GM12865 (cell line): ENCODE results near the gene RAB32.
"Not testable (repeated sequence)": the region's sequence is repeated elsewhere in the genome, so short reads cannot be mapped to it uniquely, and the experiment has no call there.

ENCODE experiments used
- DNase-seq: peaks from one replicate; pipeline ENCODE4 v3.0.0; 2010; ENCODE audit warnings: low read depth
- H3K4me3 ChIP-seq: 2 replicates; pipeline ENCODE4 v1.5.1; 2011; ENCODE audit warnings: mild to moderate bottlenecking, low read depth, low read length, control low read depth
- CTCF ChIP-seq: IDR thresholded peaks from 2 replicates; pipeline ENCODE4 v1.5.1; 2011; ENCODE audit warnings: low read length, control low read depth, low read depth, inconsistent platforms; ENCODE audit not compliant: insufficient read depth; ENCODE audit errors: missing control alignments

The RAB32 gene

GRCh38 chr6:146550911-146551310 is 7.3 kb downstream of the RAB32 start:
- no peak for TF ChIP-seq CTCF
- no peak for DNase-seq
- H3K4me3 ChIP-seq, result no peak overlapping the region

- H3K4me3 ChIP-seq, result no peak overlapping the region
- no peak for DNase-seq
- TF ChIP-seq CTCF, result no peak
Measured at GRCh38 chr6:146551545-146551944, 7.9 kb downstream of the RAB32 start.

- no peak for DNase-seq
- no peak overlapping the region for H3K4me3 ChIP-seq
- TF ChIP-seq CTCF, result no peak
Measured at GRCh38 chr6:146553377-146554135, 9.9 kb downstream of the RAB32 start.

- DNase-seq, result no peak
- H3K4me3 ChIP-seq, result no peak overlapping the region
- TF ChIP-seq CTCF, result no peak
Measured at GRCh38 chr6:146560607-146561006, 17.0 kb downstream of the RAB32 start.

- H3K4me3 ChIP-seq, DNase-seq: not testable (repeated sequence)
Measured at GRCh38 chr6:146566661-146567060, 23.0 kb downstream of the RAB32 start.

- not testable (repeated sequence) for DNase-seq, H3K4me3 ChIP-seq
Measured at GRCh38 chr6:146568619-146569018, 25.0 kb downstream of the RAB32 start.

GRCh38 chr6:146574211-146574610 is 30.6 kb downstream of the RAB32 start:
- no peak for TF ChIP-seq CTCF
- no peak for DNase-seq
- H3K4me3 ChIP-seq, result no peak overlapping the region

GRCh38 chr6:146578054-146578453 is 34.4 kb downstream of the RAB32 start:
- TF ChIP-seq CTCF, result no peak
- no peak overlapping the region for H3K4me3 ChIP-seq
- DNase-seq, result no peak
